H7 (cell line): Measurements from ENCODE around the gene POLR1E. TPM values are rescaled to one million over a fixed set of nuclear protein-coding genes. Genes with fewer than 3 reads are reported as not detected.
A peak's percentile ranks its signal among the peaks of the same experiment; 100 is the strongest.
"Not testable (repeated sequence)": the region's sequence is repeated elsewhere in the genome, so short reads cannot be mapped to it uniquely, and the experiment has no call there.

ENCODE experiments used
- DNase-seq: peaks from one replicate; pipeline ENCODE4 v3.0.0; 2012
- H3K27me3 ChIP-seq: 2 replicates; pipeline ENCODE4 v1.6.0; 2011; ENCODE audit warnings: mild to moderate bottlenecking, low read length; ENCODE audit not compliant: control insufficient read depth, insufficient read depth
- H3K36me3 ChIP-seq: replicated peaks from 2 replicates; pipeline ENCODE4 v1.5.1; 2011; ENCODE audit warnings: low read length; ENCODE audit not compliant: control insufficient read depth, insufficient read depth
- H3K4me3 ChIP-seq: 2 replicates; pipeline ENCODE4 v1.5.1; 2011; ENCODE audit warnings: low read depth, mild to moderate bottlenecking, control low read depth, low read length, moderate library complexity; ENCODE audit not compliant: insufficient read depth
- total RNA-seq: library from RNA; depleted of rRNA; stranded (reverse); fragments of >200 nt; shearing (Covaris generic); gene quantifications from 2 replicates; pipeline ENCODE4 v1.2.3, GENCODE V29; 2014

POLR1E gene
- total RNA-seq, 1 experiment from 2014 or later = 33.5 TPM

- H3K36me3 ChIP-seq = no peaks in the 10 kb centered on the region
- no peaks in the 10 kb centered on the region for H3K27me3 ChIP-seq
- DNase-seq = no peak
- H3K4me3 ChIP-seq = no peak overlapping the region
These were observed 11.3 kb upstream of the POLR1E start for GRCh38 chr9:37474438-37474837.

GRCh38 chr9:37476930-37477329 is 8.8 kb upstream of the POLR1E start:
- H3K36me3 ChIP-seq = no peaks in the 10 kb centered on the region
- H3K4me3 ChIP-seq = no peak overlapping the region
- DNase-seq = no peak
- H3K27me3 ChIP-seq = no peaks in the 10 kb centered on the region

- H3K36me3 ChIP-seq, H3K27me3 ChIP-seq, H3K4me3 ChIP-seq, DNase-seq: not testable (repeated sequence)
These were observed 8.3 kb upstream of the POLR1E start for GRCh38 chr9:37477443-37477842.

- not testable (repeated sequence) for H3K36me3 ChIP-seq, H3K4me3 ChIP-seq, DNase-seq, H3K27me3 ChIP-seq
These were observed 7.6 kb upstream of the POLR1E start for GRCh38 chr9:37477987-37478619.

- Histone ChIP-seq H3K36me3 (no peaks in the 10 kb centered on the region), H3K27me3 (no peaks in the 10 kb centered on the region), H3K4me3 (no peak overlapping the region)
- no peak for DNase-seq
These were observed 5.0 kb upstream of the POLR1E start for GRCh38 chr9:37480759-37481158.

GRCh38 chr9:37486256-37486615 is 488 bp downstream of the POLR1E start:
- H3K27me3 ChIP-seq = no peaks in the 10 kb centered on the region
- DNase-seq = peak; percentile 40

GRCh38 chr9:37486616-37487548 is 1.1 kb downstream of the POLR1E start:
- Histone ChIP-seq H3K36me3 (peaks cover 8% of the 10 kb centered on the region), H3K4me3 (peak overlapping the region; percentile 98), H3K27me3 (no peaks in the 10 kb centered on the region)
- DNase-seq = no peak

More at GRCh38 chr9:37486256-37486615, 488 bp downstream of the POLR1E start:
- Histone ChIP-seq H3K36me3 (peaks cover 5% of the 10 kb centered on the region), H3K4me3 (peak overlapping the region; percentile 98)

- DNase-seq = no peak
- Histone ChIP-seq H3K27me3 (no peaks in the 10 kb centered on the region), H3K36me3 (peaks cover 43% of the 10 kb centered on the region), H3K4me3 (no peak overlapping the region)
These were observed 6.2 kb downstream of the POLR1E start for GRCh38 chr9:37491939-37492338.

- Histone ChIP-seq H3K36me3 (peaks cover 56% of the 10 kb centered on the region), H3K27me3 (no peaks in the 10 kb centered on the region), H3K4me3 (no peak overlapping the region)
- no peak for DNase-seq
These were observed 9.8 kb downstream of the POLR1E start for GRCh38 chr9:37495571-37495970.

GRCh38 chr9:37496020-37496419 is 10.3 kb downstream of the POLR1E start:
- DNase-seq = no peak
- peaks cover 57% of the 10 kb centered on the region for H3K36me3 ChIP-seq
- no peak overlapping the region for H3K4me3 ChIP-seq
- H3K27me3 ChIP-seq = no peaks in the 10 kb centered on the region

GRCh38 chr9:37497320-37497719 is 11.6 kb downstream of the POLR1E start:
- Histone ChIP-seq H3K36me3 (peaks cover 59% of the 10 kb centered on the region), H3K4me3 (no peak overlapping the region), H3K27me3 (no peaks in the 10 kb centered on the region)
- DNase-seq = no peak

- Histone ChIP-seq H3K36me3 (peaks cover 58% of the 10 kb centered on the region), H3K4me3 (no peak overlapping the region), H3K27me3 (no peaks in the 10 kb centered on the region)
- no peak for DNase-seq
These were observed 12.7 kb downstream of the POLR1E start for GRCh38 chr9:37498457-37498856.

- no peak overlapping the region for H3K4me3 ChIP-seq
- peaks cover 58% of the 10 kb centered on the region for H3K36me3 ChIP-seq
- no peaks in the 10 kb centered on the region for H3K27me3 ChIP-seq
- no peak for DNase-seq
These were observed 13.5 kb downstream of the POLR1E start for GRCh38 chr9:37499297-37499696.

GRCh38 chr9:37501957-37502596 is 16.3 kb downstream of the POLR1E start:
- H3K27me3 ChIP-seq = no peaks in the 10 kb centered on the region
- peaks cover 39% of the 10 kb centered on the region for H3K36me3 ChIP-seq
- no peak overlapping the region for H3K4me3 ChIP-seq
- no peak for DNase-seq

GRCh38 chr9:37503736-37504135 is 18.0 kb downstream of the POLR1E start:
- Histone ChIP-seq H3K36me3 (peaks cover 30% of the 10 kb centered on the region), H3K27me3 (no peaks in the 10 kb centered on the region), H3K4me3 (no peak overlapping the region)
- no peak for DNase-seq
